PFSK-1 (cell line): Measurements from ENCODE around the gene NOP56.

ENCODE experiments used
- POLR2AphosphoS5 ChIP-seq: IDR thresholded peaks from 2 replicates; pipeline ENCODE4 v1.6.1; 2012; ENCODE audit warnings: low read depth, mild to moderate bottlenecking, control low read depth, low read length, moderate library complexity
- REST ChIP-seq, 2 experiments: IDR thresholded peaks; 2 replicates each; pipeline versions ENCODE4 v1.6.1 to v1.8.0; 2011 to 2012; ENCODE audit warnings: low read depth in 2 of 2, low read length in 2 of 2, control low read depth in 1 of 2, inconsistent platforms in 1 of 2, mild to moderate bottlenecking in 1 of 2, moderate library complexity in 1 of 2; ENCODE audit not compliant: insufficient read depth in 1 of 2
- SIN3A ChIP-seq: IDR thresholded peaks from 2 replicates; pipeline ENCODE4 v1.6.1; 2012; ENCODE audit warnings: mild to moderate bottlenecking, low read length, moderate library complexity, borderline replicate concordance; ENCODE audit not compliant: insufficient read depth

GRCh38 chr20:2691663-2692035 lies 39.2 kb downstream of the NOP56 start:
- no peak for TF ChIP-seq POLR2AphosphoS5
- no peak for TF ChIP-seq REST (IDR thresholded peaks at IDR 0.05; ENCODE audit: insufficient read depth in 1 of 2, low read depth in 2 of 2, low read length in 2 of 2)
- TF ChIP-seq SIN3A, result no peak
